Measurements from ENCODE around the gene TRANK1.

DNA sequence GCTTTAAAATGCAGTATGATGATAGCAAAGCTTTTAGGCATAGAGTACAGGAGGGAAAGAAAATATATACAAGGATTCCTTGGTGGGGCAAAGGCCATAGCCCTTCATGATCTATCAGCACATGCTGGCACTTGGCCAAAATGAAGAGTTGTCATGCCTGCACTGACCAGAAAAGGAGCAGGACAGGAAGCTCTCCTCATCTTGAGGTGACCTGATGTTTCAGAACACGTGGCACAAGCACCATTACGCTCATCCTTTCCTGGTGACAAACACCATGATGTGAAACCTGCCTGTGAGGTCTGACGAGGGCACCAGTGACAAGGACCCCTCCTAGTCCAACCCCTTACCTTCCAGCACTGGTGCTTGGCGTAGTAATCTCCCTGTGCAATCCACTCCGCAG lies 102.6 kb downstream of the TRANK1 start:
- TF ChIP-seq CTCF (IDR thresholded peaks at IDR 0.05): no peak
- no peak for TF ChIP-seq POLR2A (IDR thresholded peaks at IDR 0.05)
